GM23248 (cell line): ENCODE results near the gene TNF. TPM values are rescaled to one million over a fixed set of nuclear protein-coding genes. Genes with fewer than 3 reads are reported as not detected.
"Not testable (repeated sequence)": the region's sequence is repeated elsewhere in the genome, so short reads cannot be mapped to it uniquely, and the experiment has no call there.

Experiments
- DNase-seq: peaks from one replicate; pipeline ENCODE4 v3.0.0-alpha.2; 2015
- H2AFZ ChIP-seq: fragments of 200-600 bp; sonication (generic); 2 replicates; pipeline ENCODE4 v1.6.1; 2016; ENCODE audit warnings: antibody characterized with exemption
- H3F3A ChIP-seq: fragments of 200-600 bp; sonication (generic); 2 replicates; pipeline ENCODE4 v1.6.1; 2016; ENCODE audit warnings: mild to moderate bottlenecking, antibody characterized with exemption, mixed run types; ENCODE audit not compliant: insufficient read depth
- H3K27ac ChIP-seq: fragments of 200-600 bp; sonication (generic); 2 replicates; pipeline ENCODE4 v1.5.1; 2016; ENCODE audit warnings: mild to moderate bottlenecking
- H3K27me3 ChIP-seq: fragments of 200-600 bp; sonication (generic); replicated peaks from 2 replicates; pipeline ENCODE4 v1.6.1; 2016; ENCODE audit warnings: mild to moderate bottlenecking; ENCODE audit not compliant: insufficient read depth
- H3K36me3 ChIP-seq: fragments of 200-600 bp; sonication (generic); 2 replicates; pipeline ENCODE4 v1.6.1; 2016; ENCODE audit warnings: low read depth, mild to moderate bottlenecking
- H3K4me1 ChIP-seq: fragments of 200-600 bp; sonication (generic); 2 replicates; pipeline ENCODE4 v1.6.1; 2016; ENCODE audit warnings: mild to moderate bottlenecking; ENCODE audit not compliant: insufficient read depth
- H3K4me2 ChIP-seq: fragments of 200-600 bp; sonication (generic); one replicate; pipeline ENCODE4 v1.6.1; 2016; ENCODE audit warnings: mild to moderate bottlenecking; ENCODE audit not compliant: unreplicated experiment
- H3K4me3 ChIP-seq: fragments of 200-600 bp; sonication (generic); 2 replicates; pipeline ENCODE4 v1.5.1; 2016; ENCODE audit warnings: mild to moderate bottlenecking
- H3K79me2 ChIP-seq: fragments of 200-600 bp; sonication (generic); 2 replicates; pipeline ENCODE4 v1.6.1; 2016; ENCODE audit warnings: mild to moderate bottlenecking; ENCODE audit not compliant: insufficient read depth
- H3K9ac ChIP-seq: fragments of 200-600 bp; sonication (generic); 2 replicates; pipeline ENCODE4 v1.6.1; 2016; ENCODE audit warnings: mild to moderate bottlenecking
- H3K9me2 ChIP-seq: fragments of 200-600 bp; sonication (generic); 2 replicates; pipeline ENCODE4 v1.6.1; 2016; ENCODE audit warnings: mixed run types, mild to moderate bottlenecking, moderate library complexity; ENCODE audit not compliant: insufficient read depth
- H3K9me3 ChIP-seq: fragments of 200-600 bp; sonication (generic); one replicate; pipeline ENCODE4 v1.6.1; 2017; ENCODE audit warnings: low read depth
- H4K20me1 ChIP-seq: fragments of 200-600 bp; sonication (generic); 2 replicates; pipeline ENCODE4 v1.6.0; 2016; ENCODE audit not compliant: insufficient read depth
- EZH2 ChIP-seq: fragments of 200-600 bp; sonication (generic); IDR thresholded peaks from 2 replicates; pipeline ENCODE4 v1.6.1; 2018; ENCODE audit warnings: antibody characterized with exemption, mild to moderate bottlenecking; ENCODE audit not compliant: insufficient read depth, poor library complexity, severe bottlenecking
- EZH2phosphoT487 ChIP-seq: fragments of 200-600 bp; sonication (generic); IDR thresholded peaks from 2 replicates; pipeline ENCODE4 v1.6.1; 2018; ENCODE audit warnings: antibody characterized with exemption, moderate library complexity, mild to moderate bottlenecking, low read depth; ENCODE audit not compliant: insufficient read depth
- WGBS, 2 experiments: methylation state at CpG; one replicate each; pipeline ENCODE4 v1.1.6; 2015 to 2017; ENCODE audit warnings: low lambda C conversion rate in 2 of 2, low coverage in 1 of 2; ENCODE audit errors: missing lambda C conversion rate in 2 of 2; 5-methylcytosine and 5-hydroxymethylcytosine counted together
- in situ Hi-C: fragments of 300-500 bp; cut with MboI; formaldehyde crosslinking; loops from 2 replicates; pipeline ENCODE4 v1.15.0; 2020
- polyA plus RNA-seq: library from polyadenylated mRNA; unstranded; fragments of >200 nt; fragmentation: Nextera tagmentation; extraction: Ambion mirVana; gene quantifications from 2 replicates; pipeline ENCODE4 v1.2.1, GENCODE V29; 2016
- total RNA-seq: library from RNA; depleted of rRNA; stranded (reverse); fragments of >200 nt; shearing (Covaris generic); gene quantifications from 2 replicates; pipeline ENCODE4 v1.2.3, GENCODE V29; 2014

The TNF gene
- total and polyA plus RNA-seq, 2 experiments from 2014 or later = 0.11 TPM; not detected in 1

GRCh38 chr6:31548544-31548873 lies 26.9 kb upstream of the TNF start:
- Histone ChIP-seq H3F3A (peaks cover 4% of the 10 kb centered on the region; the same call in 1 of the 2 replicates), H3K27ac (no peak overlapping the region), H4K20me1 (no peaks in the 10 kb centered on the region), H3K4me2 (peak overlapping the region; percentile 91), H3K9ac (peak overlapping the region; percentile 95; the same call in 1 of the 2 replicates), H3K9me3 (no peaks in the 10 kb centered on the region), H3K79me2 (peaks cover 58% of the 10 kb centered on the region), H3K4me1 (peaks cover 10% of the 10 kb centered on the region; the same call in 1 of the 2 replicates), H2AFZ (no peak overlapping the region), H3K36me3 (peaks cover 15% of the 10 kb centered on the region; the same call in 1 of the 2 replicates), H3K27me3 (no peaks in the 10 kb centered on the region), H3K9me2 (no peaks in the 10 kb centered on the region), H3K4me3 (peak overlapping the region; percentile 88)
- no peak for DNase-seq
- TF ChIP-seq EZH2 = no peak
- TF ChIP-seq EZH2phosphoT487 = no peak
- in situ Hi-C loops = no loop called here
- 96 to 98% methylated on average over 2 of the region's 2 CpGs for WGBS, 2 experiments

- peaks cover 28% of the 10 kb centered on the region for H3K36me3 ChIP-seq
- not testable (repeated sequence) for H3K9ac ChIP-seq, H2AFZ ChIP-seq
Observed at GRCh38 chr6:31551371-31551770, 24.0 kb upstream of the TNF start.

GRCh38 chr6:31556307-31556706 lies 19.1 kb upstream of the TNF start:
- peaks cover 26% of the 10 kb centered on the region for H3F3A ChIP-seq
- H3K9me2 ChIP-seq = no peaks in the 10 kb centered on the region
- no peak overlapping the region for H3K4me3 ChIP-seq
- no peak overlapping the region for H3K9ac ChIP-seq
- peaks cover 22% of the 10 kb centered on the region for H3K36me3 ChIP-seq
- H3K9me3 ChIP-seq = no peaks in the 10 kb centered on the region
- in situ Hi-C loops = no loop called here
- peaks cover 32% of the 10 kb centered on the region for H3K79me2 ChIP-seq
- no peak overlapping the region for H3K4me2 ChIP-seq
- H3K4me1 ChIP-seq = peaks cover 30% of the 10 kb centered on the region
- no peak overlapping the region for H3K27ac ChIP-seq
- no peak for DNase-seq
- 87 to 93% methylated on average over 3 of the region's 3 CpGs for WGBS, 2 experiments
- H4K20me1 ChIP-seq = no peaks in the 10 kb centered on the region
- no peak for TF ChIP-seq EZH2
- TF ChIP-seq EZH2phosphoT487 = no peak
- H3K27me3 ChIP-seq = no peaks in the 10 kb centered on the region
- H2AFZ ChIP-seq = no peak overlapping the region

More at GRCh38 chr6:31551371-31551770, 24.0 kb upstream of the TNF start:
- Histone ChIP-seq H3K4me1 (peaks cover 10% of the 10 kb centered on the region; the same call in 1 of the 2 replicates), H3K79me2 (peaks cover 71% of the 10 kb centered on the region)
- peak; percentile 60 for DNase-seq
- H3K9me2 ChIP-seq, H4K20me1 ChIP-seq, H3F3A ChIP-seq, H3K4me3 ChIP-seq, in situ Hi-C loops, H3K27me3 ChIP-seq, H3K9me3 ChIP-seq, H3K27ac ChIP-seq, H3K4me2 ChIP-seq: not testable (repeated sequence)
- 70 to 73% methylated on average over 5 of the region's 5 CpGs for WGBS, 2 experiments

- no peak for DNase-seq
- Histone ChIP-seq H3K4me2 (no peak overlapping the region), H2AFZ (no peak overlapping the region), H3K27ac (no peak overlapping the region), H3F3A (peaks cover 38% of the 10 kb centered on the region), H3K4me1 (peaks cover 30% of the 10 kb centered on the region), H3K9me3 (no peaks in the 10 kb centered on the region), H3K79me2 (peaks cover 25% of the 10 kb centered on the region), H4K20me1 (no peaks in the 10 kb centered on the region), H3K36me3 (peaks cover 20% of the 10 kb centered on the region), H3K9me2 (no peaks in the 10 kb centered on the region), H3K4me3 (no peak overlapping the region), H3K27me3 (no peaks in the 10 kb centered on the region), H3K9ac (no peak overlapping the region)
- TF ChIP-seq EZH2phosphoT487 = no peak
- no peak for TF ChIP-seq EZH2
- in situ Hi-C loops = no loop called here
- 83 to 86% methylated on average over 23 to 24 of the region's 24 CpGs for WGBS, 2 experiments
Observed at GRCh38 chr6:31557443-31558317, 17.7 kb upstream of the TNF start.

GRCh38 chr6:31558318-31558625 lies 17.1 kb upstream of the TNF start:
- no peak overlapping the region for H3K9ac ChIP-seq
- no peaks in the 10 kb centered on the region for H3K27me3 ChIP-seq
- no peaks in the 10 kb centered on the region for H4K20me1 ChIP-seq
- H2AFZ ChIP-seq = no peak overlapping the region
- DNase-seq = no peak
- no peaks in the 10 kb centered on the region for H3K9me3 ChIP-seq
- H3K4me2 ChIP-seq = no peak overlapping the region
- H3K79me2 ChIP-seq = peaks cover 20% of the 10 kb centered on the region
- no peak overlapping the region for H3K4me3 ChIP-seq
- WGBS, 2 experiments = 92 to 94% methylated on average over 7 to 8 of the region's 8 CpGs
- H3K9me2 ChIP-seq = no peaks in the 10 kb centered on the region
- no peak overlapping the region for H3K27ac ChIP-seq
- H3K36me3 ChIP-seq = peaks cover 16% of the 10 kb centered on the region
- in situ Hi-C loops = no loop called here
- TF ChIP-seq EZH2 (no peak), EZH2phosphoT487 (no peak)
- peaks cover 44% of the 10 kb centered on the region for H3F3A ChIP-seq
- H3K4me1 ChIP-seq = peaks cover 36% of the 10 kb centered on the region
